ENCODE data around the gene ZBTB7C.

- no peak for TF ChIP-seq EZH2 (IDR thresholded peaks at IDR 0.05; ENCODE audit: low read length)
- no peak for TF ChIP-seq CTCF (optimal IDR thresholded peaks at IDR 0.05 in 1 of 3, IDR thresholded peaks at IDR 0.05 in 1 of 3, conservative IDR thresholded peaks at IDR 0.05 in 1 of 3; ENCODE audit: extremely low read depth in 1 of 3, insufficient read depth in 2 of 3, low read length in 3 of 3)
Observed at GRCh38 chr18:48319801-48320638, 89.2 kb downstream of the ZBTB7C start.
